Putamen (tissue), 1 donor: ENCODE results near the gene NCKAP5.

ENCODE experiments used
- DNase-seq: peaks from one replicate; pipeline ENCODE4 v3.0.0-alpha.2; 2016; ENCODE audit warnings: low spot score

Gene NCKAP5

GRCh38 chr2:133148187-133148586 lies 420.1 kb downstream of the NCKAP5 start:
- no peak for DNase-seq

- DNase-seq: no peak
These were observed 421.4 kb downstream of the NCKAP5 start for GRCh38 chr2:133146893-133147292.

- no peak for DNase-seq
These were observed 424.6 kb downstream of the NCKAP5 start for GRCh38 chr2:133143645-133144044.

- no peak for DNase-seq
These were observed 426.2 kb downstream of the NCKAP5 start for GRCh38 chr2:133142087-133142486.

- DNase-seq: no peak
These were observed 427.6 kb downstream of the NCKAP5 start for GRCh38 chr2:133140620-133141019.

GRCh38 chr2:133139847-133140533 lies 428.3 kb downstream of the NCKAP5 start:
- DNase-seq: peak; percentile 31

GRCh38 chr2:133138693-133139092 lies 429.6 kb downstream of the NCKAP5 start:
- DNase-seq: no peak

GRCh38 chr2:133135035-133135654 lies 433.1 kb downstream of the NCKAP5 start:
- no peak for DNase-seq

GRCh38 chr2:133130548-133131246 lies 437.6 kb downstream of the NCKAP5 start:
- no peak for DNase-seq

- DNase-seq: no peak
These were observed 443.8 kb downstream of the NCKAP5 start for GRCh38 chr2:133124446-133124845.

- DNase-seq: no peak
These were observed 444.4 kb downstream of the NCKAP5 start for GRCh38 chr2:133123904-133124303.

GRCh38 chr2:133123393-133123792 lies 444.9 kb downstream of the NCKAP5 start:
- DNase-seq: no peak

- DNase-seq: no peak
These were observed 445.7 kb downstream of the NCKAP5 start for GRCh38 chr2:133122529-133122928.

GRCh38 chr2:133120310-133120709 lies 448.0 kb downstream of the NCKAP5 start:
- no peak for DNase-seq

GRCh38 chr2:133110201-133110600 lies 458.1 kb downstream of the NCKAP5 start:
- no peak for DNase-seq

- no peak for DNase-seq
These were observed 458.5 kb downstream of the NCKAP5 start for GRCh38 chr2:133109772-133110171.

GRCh38 chr2:133107058-133107815 lies 461.0 kb downstream of the NCKAP5 start:
- DNase-seq: no peak

GRCh38 chr2:133104871-133105270 lies 463.4 kb downstream of the NCKAP5 start:
- DNase-seq: no peak

GRCh38 chr2:133098787-133099186 lies 469.5 kb downstream of the NCKAP5 start:
- no peak for DNase-seq

GRCh38 chr2:133097666-133098065 lies 470.6 kb downstream of the NCKAP5 start:
- no peak for DNase-seq

- DNase-seq: no peak
These were observed 475.7 kb downstream of the NCKAP5 start for GRCh38 chr2:133092571-133092970.

GRCh38 chr2:133090358-133090757 lies 477.9 kb downstream of the NCKAP5 start:
- DNase-seq: no peak

- no peak for DNase-seq
These were observed 482.1 kb downstream of the NCKAP5 start for GRCh38 chr2:133086176-133086575.
